ENCODE data around the gene TNNI3K. TPM values are rescaled to one million over a fixed set of nuclear protein-coding genes. Genes with fewer than 3 reads are reported as not detected.

TNNI3K gene
- total RNA-seq, 4 donors from 2014 or later: 0.19 TPM; not detected in 3

DNA sequence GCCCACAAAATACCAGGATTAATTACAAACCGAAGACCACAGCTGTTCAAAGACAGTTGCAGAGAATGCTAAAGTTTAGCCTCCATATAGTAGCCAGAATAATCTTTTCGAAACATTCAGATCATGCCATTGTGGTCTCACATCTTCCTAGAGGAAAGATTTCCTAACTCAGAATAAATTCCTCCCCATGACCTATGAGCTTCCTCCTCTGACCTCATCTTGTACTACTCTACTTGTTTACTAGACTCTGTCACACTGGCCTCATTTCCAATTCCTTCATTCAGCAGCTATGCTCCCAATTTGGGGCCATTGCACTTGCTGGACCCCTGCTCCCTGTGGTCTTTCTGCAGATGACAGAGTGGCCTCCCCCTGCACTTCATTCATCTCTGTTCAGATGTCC, 349.0 kb downstream of the TNNI3K start:
- intact Hi-C loops (cut with DNase I): no loop called here
- no peaks in the 10 kb centered on the region for H3K36me3 ChIP-seq
- no peaks in the 10 kb centered on the region for H3K4me1 ChIP-seq
- 71 to 84% methylated on average over 2 of the region's 2 CpGs for WGBS, 2 donors
- no peak for DNase-seq
- TF ChIP-seq, protein P1, sequence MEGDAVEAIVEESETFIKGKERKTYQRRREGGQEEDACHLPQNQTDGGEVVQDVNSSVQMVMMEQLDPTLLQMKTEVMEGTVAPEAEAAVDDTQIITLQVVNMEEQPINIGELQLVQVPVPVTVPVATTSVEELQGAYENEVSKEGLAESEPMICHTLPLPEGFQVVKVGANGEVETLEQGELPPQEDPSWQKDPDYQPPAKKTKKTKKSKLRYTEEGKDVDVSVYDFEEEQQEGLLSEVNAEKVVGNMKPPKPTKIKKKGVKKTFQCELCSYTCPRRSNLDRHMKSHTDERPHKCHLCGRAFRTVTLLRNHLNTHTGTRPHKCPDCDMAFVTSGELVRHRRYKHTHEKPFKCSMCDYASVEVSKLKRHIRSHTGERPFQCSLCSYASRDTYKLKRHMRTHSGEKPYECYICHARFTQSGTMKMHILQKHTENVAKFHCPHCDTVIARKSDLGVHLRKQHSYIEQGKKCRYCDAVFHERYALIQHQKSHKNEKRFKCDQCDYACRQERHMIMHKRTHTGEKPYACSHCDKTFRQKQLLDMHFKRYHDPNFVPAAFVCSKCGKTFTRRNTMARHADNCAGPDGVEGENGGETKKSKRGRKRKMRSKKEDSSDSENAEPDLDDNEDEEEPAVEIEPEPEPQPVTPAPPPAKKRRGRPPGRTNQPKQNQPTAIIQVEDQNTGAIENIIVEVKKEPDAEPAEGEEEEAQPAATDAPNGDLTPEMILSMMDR (IDR thresholded peaks at IDR 0.05): no peak
- TF ChIP-seq POLR2A (IDR thresholded peaks at IDR 0.05): no peak
- H3K9me3 ChIP-seq: no peaks in the 10 kb centered on the region
- H3K27me3 ChIP-seq: no peaks in the 10 kb centered on the region
- no peak overlapping the region for H3K4me3 ChIP-seq
- H3K27ac ChIP-seq: no peak overlapping the region

DNA sequence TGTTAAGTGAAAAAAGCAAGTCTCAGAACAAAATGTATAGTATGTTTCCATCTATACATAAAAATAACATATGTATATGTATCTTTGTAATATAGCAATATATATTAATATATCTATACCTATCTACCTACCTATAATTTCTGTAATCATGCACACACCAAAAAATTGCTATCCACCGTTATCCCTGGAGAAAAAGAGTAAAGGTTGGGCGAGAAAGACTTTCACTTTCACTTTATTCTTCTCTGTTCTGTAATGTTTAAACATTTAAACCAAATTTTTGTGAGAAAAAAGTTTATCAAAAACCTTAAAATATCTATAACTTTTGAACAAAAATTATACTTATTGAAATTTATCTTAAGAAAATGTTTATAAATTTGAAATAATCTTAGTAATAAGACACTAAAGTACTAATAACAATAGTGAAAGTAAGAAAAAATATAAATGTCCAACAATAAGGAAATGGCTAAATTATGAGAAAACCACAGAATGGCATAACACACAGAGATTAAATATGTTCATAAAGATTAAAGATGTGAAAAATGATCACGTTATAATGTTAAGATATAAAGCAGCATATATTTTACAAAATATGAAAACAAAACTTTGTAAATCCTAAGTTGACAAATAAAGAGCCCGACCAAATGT, 351.2 kb downstream of the TNNI3K start:
- no peak for DNase-seq
- TF ChIP-seq POLR2A (IDR thresholded peaks at IDR 0.05): no peak
- TF ChIP-seq, protein P1 (IDR thresholded peaks at IDR 0.05): no peak
- H3K4me1 ChIP-seq: no peaks in the 10 kb centered on the region
- no peak overlapping the region for H3K27ac ChIP-seq
- peak overlapping the region in 1 of 4 donors; percentile 13 for H3K4me3 ChIP-seq
- H3K36me3 ChIP-seq: no peaks in the 10 kb centered on the region
- 66 to 69% methylated on average over 4 of the region's 4 CpGs for WGBS, 2 donors
- H3K9me3 ChIP-seq: no peaks in the 10 kb centered on the region
- intact Hi-C loops (cut with DNase I): no loop called here
- H3K27me3 ChIP-seq: no peaks in the 10 kb centered on the region

DNA sequence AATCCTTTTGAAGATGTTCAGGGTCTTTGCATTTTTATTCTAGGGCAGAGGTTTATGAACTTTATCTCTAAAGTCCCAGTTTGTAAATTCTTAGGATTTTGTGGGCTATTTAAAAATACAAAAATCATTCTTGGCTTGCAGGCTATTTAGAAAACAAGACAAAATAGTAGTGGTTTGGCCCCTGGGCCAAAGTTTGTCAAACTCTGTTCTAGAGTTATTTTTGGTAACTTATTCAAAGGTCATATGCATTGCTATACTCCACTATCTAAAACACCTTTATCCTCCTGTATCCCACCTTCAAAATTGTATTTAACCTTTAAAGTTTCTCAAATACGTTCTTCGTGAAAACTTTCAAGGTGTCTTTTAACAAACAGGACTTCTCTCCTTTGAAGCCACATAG, 352.7 kb downstream of the TNNI3K start:
- no peak overlapping the region for H3K27ac ChIP-seq
- 91 to 96% methylated on average over 2 of the region's 2 CpGs for WGBS, 2 donors

DNA sequence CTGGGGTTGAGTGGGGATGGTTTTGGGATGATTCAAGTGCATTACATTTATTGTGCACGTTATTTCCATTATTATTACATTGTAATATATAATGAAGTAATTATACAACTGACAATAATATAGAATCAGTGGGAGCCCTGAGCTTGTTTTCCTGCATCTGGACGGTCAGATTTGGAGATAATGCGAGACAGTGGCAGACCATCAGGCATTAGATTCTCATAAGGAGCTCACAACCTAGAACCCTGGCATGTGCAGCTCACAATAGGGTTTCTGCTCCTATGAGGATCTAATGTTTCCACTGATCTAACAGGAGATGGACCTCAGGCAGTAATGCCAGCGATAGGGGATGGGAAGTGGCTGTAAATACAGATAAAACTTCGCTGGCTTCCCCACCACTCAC, 355.1 kb downstream of the TNNI3K start:
- Histone ChIP-seq H3K27me3 (no peaks in the 10 kb centered on the region), H3K9me3 (no peaks in the 10 kb centered on the region), H3K27ac (no peak overlapping the region), H3K4me3 (no peak overlapping the region), H3K36me3 (no peaks in the 10 kb centered on the region), H3K4me1 (no peaks in the 10 kb centered on the region)
- intact Hi-C loops (cut with DNase I): no loop called here
- 59 to 67% methylated on average over 5 of the region's 5 CpGs for WGBS, 2 donors
- no peak for DNase-seq
- TF ChIP-seq POLR2A (IDR thresholded peaks at IDR 0.05): no peak

More for the DNA sequence above, 352.7 kb downstream of the TNNI3K start:
- intact Hi-C loops (cut with DNase I): no loop called here
- Histone ChIP-seq H3K27me3 (no peaks in the 10 kb centered on the region), H3K4me1 (no peaks in the 10 kb centered on the region), H3K9me3 (no peaks in the 10 kb centered on the region), H3K36me3 (no peaks in the 10 kb centered on the region), H3K4me3 (no peak overlapping the region)
- no peak for TF ChIP-seq POLR2A (IDR thresholded peaks at IDR 0.05)
- TF ChIP-seq, protein P1 (IDR thresholded peaks at IDR 0.05): no peak
- no peak for DNase-seq

DNA sequence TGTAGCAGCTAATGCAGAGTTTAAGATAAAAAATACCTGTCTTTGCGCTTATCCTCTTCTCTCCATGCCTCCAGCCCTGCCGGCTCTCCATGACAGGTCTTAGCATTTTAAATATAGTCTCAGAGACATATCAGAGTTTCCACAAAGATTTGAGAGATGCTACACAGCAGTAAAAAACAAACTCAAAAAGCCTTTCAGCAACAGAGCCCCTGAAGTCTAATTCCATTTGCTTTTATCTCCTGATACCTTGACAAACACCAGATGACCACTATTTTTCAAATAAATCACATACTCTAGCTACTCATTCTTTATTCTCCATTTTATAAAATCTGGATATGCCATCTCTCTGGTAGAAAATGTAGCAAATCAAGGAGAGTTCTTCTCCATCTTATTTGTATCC, 356.8 kb downstream of the TNNI3K start:
- Histone ChIP-seq H3K27me3 (no peaks in the 10 kb centered on the region), H3K9me3 (no peaks in the 10 kb centered on the region), H3K36me3 (no peaks in the 10 kb centered on the region), H3K4me3 (no peak overlapping the region), H3K4me1 (no peaks in the 10 kb centered on the region), H3K27ac (no peak overlapping the region)
- DNase-seq: no peak
- 69 to 86% methylated on average over 2 of the region's 2 CpGs for whole genome bisulfite sequencing, 2 donors
- intact Hi-C loops (cut with DNase I): no loop called here
- TF ChIP-seq, protein P1 (IDR thresholded peaks at IDR 0.05): no peak
- no peak for TF ChIP-seq POLR2A (IDR thresholded peaks at IDR 0.05)
